ENCODE measurements around the gene CHD3.
A peak's percentile ranks its signal among the peaks of the same experiment; 100 is the strongest.

DNA sequence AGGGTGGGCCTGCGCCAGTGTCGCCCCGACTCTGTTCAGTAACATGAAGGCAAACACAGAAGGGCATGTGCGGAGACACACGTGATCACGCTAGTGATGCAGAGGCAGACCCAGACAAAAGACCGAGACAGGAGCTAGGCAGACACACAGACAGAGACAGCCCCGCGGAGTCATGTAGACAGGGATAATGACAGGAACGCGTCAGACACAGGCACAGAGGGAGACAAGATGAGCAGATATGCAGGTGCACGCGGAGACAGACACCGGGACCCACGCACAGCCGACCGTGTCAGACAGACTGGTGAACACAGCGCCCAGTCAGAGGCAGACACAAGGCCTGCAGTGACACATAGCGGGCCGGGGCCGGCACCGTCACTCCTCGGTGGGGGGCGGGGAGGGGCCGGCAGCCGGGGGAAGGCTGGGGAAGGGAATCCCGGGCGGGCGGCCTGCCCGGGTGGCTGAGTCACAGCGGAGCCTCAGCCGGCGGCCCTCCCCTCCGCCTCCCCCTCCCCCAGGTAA, 47.1 kb upstream of the CHD3 start:
- no peak for TF ChIP-seq EZH2 (IDR thresholded peaks at IDR 0.05)
- TF ChIP-seq CTCF (IDR thresholded peaks at IDR 0.05), result peak; percentile 9
- no peak for TF ChIP-seq EZH2phosphoT487 (IDR thresholded peaks at IDR 0.05)
